ENCODE measurements around the gene RXFP3.

DNA sequence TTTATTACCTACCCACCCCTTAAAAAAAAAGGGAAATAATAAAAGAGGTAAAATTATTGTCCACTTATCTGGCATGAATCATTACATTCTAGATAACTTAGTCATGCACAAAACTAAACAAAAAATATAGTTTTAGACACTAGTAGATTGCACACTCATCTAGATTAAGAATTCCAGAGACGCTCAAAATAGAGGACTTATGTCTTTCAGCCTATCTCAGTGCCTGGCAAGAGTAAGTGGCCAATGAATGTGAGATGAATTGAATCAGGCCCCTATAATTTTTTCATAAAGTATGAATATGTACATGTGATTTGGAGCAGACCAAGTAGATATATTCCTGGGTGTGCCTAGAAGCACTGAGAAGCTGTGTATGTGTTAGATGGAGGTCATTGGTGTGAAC lies 2.0 kb upstream of the RXFP3 start:
- no peak for TF ChIP-seq POLR2A (IDR thresholded peaks at IDR 0.05; ENCODE audit: low read length)
- no peak for TF ChIP-seq GATA1 (IDR thresholded peaks at IDR 0.05; ENCODE audit: low read depth, low read length)
